ENCODE data around the gene ALKBH3. TPM values are rescaled to one million over a fixed set of nuclear protein-coding genes. Genes with fewer than 3 reads are reported as not detected.

ALKBH3 gene
- total and polyA plus RNA-seq, 10 of the 15 experiments (the other 5 are each of a cell fraction or from before 2014, with no cell fraction given), result 22.1 to 50.8 (median 38.5) TPM

DNA sequence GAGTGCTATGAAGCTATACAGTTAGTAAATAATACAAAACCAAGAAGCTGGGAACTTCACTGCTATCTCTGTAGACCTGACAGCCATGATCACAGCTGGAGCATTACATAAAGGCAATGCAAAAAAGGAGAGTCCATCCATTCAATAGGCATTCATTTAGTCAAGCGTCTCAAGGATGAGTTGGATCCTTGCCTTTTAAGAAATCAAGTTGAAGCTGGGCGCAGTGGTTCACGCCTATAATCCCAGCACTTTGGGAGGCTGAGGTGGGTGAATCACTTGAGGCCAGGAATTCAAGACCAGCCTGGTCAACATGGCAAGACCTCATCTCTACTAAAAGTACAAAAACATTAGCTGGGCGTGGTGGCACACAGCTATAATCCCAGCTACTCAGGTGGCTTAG is 48.1 kb upstream of the ALKBH3 start:
- intact Hi-C loops (cut with micrococcal nuclease; ENCODE audit: unreplicated experiment), result no loop called here

DNA sequence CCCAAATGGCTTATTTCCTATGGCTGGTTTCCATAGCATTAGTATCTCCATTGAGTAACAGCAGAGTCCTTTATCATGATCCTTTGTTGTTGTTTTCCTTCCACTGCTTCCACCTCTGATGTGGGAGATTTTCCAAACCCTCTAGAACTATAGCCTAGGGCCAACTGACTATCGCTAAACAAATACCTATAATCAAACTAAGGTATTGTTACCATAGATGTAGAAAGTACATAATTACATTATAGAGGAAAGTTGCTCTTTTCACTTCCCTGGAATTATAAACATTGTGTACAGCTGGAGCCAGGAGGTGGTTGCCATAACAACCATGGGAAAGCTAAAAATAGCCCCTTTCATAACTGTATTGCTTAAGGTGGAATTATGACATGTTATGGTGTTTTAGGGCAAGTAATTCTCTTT is 47.0 kb upstream of the ALKBH3 start:
- Histone ChIP-seq H3K79me2 (ENCODE audit: control insufficient read depth, insufficient read depth, low read length) (no peaks in the 10 kb centered on the region), H2AFZ (ENCODE audit: control insufficient read depth, low read depth, low read length) (no peak overlapping the region), H3K4me3 (no peak overlapping the region), H3K9ac (ENCODE audit: control insufficient read depth, insufficient read depth, low read length) (no peak overlapping the region), H3K27me3 (replicated peaks in 1 of 2; ENCODE audit: control insufficient read depth in 2 of 2, insufficient read depth in 2 of 2, low read length in 1 of 2) (no peaks in the 10 kb centered on the region), H3K36me3 (ENCODE audit: control insufficient read depth in 2 of 2, insufficient read depth in 2 of 2, low read length in 1 of 2) (no peaks in the 10 kb centered on the region; a peak in 2 of 4 replicates), H3K4me2 (ENCODE audit: control insufficient read depth, insufficient read depth) (no peak overlapping the region), H3K4me1 (ENCODE audit: control insufficient read depth, insufficient read depth, low read length) (no peaks in the 10 kb centered on the region), H4K20me1 (ENCODE audit: control insufficient read depth, insufficient read depth) (no peaks in the 10 kb centered on the region), H3K27ac (ENCODE audit: control insufficient read depth, insufficient read depth) (no peak overlapping the region), H3K9me3 (replicated peaks; ENCODE audit: control insufficient read depth, insufficient read depth, low read length) (no peaks in the 10 kb centered on the region)
- no peak for ATAC-seq
- in situ Hi-C loops (cut with MboI) (no loop called here), intact Hi-C loops (cut with micrococcal nuclease; ENCODE audit: unreplicated experiment) (no loop called here)
- RAD21 ChIA-PET (ENCODE audit: unreplicated experiment), result no interaction called here
- FAIRE-seq, result no peak
- POLR2A ChIA-PET, result interaction anchor here (0.7 kb wide), 1 partner anchor 18 kb away, joined by 3 read pairs; no protein-coding TSS in a partner anchor
- SMC1A ChIA-PET (ENCODE audit: uncharacterized antibody, unreplicated experiment), result interaction anchor here (0.9 to 1.3 kb wide), 3 partner anchors 9 to 109 kb away, joined by 3 to 4 read pairs (median 3); no protein-coding TSS in a partner anchor
- no TSS peak for BruUV-seq (replicated peaks)
- WGBS (ENCODE audit: insufficient coverage, insufficient replicate concordance, low lambda C conversion rate, missing lambda C conversion rate), result 94% methylated on average over 1 of the region's 1 CpG
- DNase-seq (ENCODE audit: low read depth, low spot score), result no peak
- CTCF ChIA-PET, result interaction anchor here (0.9 to 1.1 kb wide), 2 partner anchors 8 to 18 kb away, joined by 5 to 8 read pairs; no protein-coding TSS in a partner anchor
- no peak for TF ChIP-seq TBL1XR1 (IDR thresholded peaks at IDR 0.05; ENCODE audit: low read depth, low read length)
- TF ChIP-seq, protein P1, sequence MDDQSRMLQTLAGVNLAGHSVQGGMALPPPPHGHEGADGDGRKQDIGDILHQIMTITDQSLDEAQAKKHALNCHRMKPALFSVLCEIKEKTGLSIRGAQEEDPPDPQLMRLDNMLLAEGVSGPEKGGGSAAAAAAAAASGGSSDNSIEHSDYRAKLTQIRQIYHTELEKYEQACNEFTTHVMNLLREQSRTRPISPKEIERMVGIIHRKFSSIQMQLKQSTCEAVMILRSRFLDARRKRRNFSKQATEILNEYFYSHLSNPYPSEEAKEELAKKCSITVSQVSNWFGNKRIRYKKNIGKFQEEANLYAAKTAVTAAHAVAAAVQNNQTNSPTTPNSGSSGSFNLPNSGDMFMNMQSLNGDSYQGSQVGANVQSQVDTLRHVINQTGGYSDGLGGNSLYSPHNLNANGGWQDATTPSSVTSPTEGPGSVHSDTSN (IDR thresholded peaks at IDR 0.05; ENCODE audit: insufficient replicate concordance, low read depth, low read length), result no peak
- TF ChIP-seq FOXM1 (IDR thresholded peaks at IDR 0.05; ENCODE audit: low read depth, low read length), result no peak
- TF ChIP-seq RAD21 (IDR thresholded peaks at IDR 0.05; ENCODE audit: insufficient read depth, low read depth, low read length), result no peak
- TF ChIP-seq HDAC6 (IDR thresholded peaks at IDR 0.05; ENCODE audit: unreplicated experiment), result no peak
- no peak for TF ChIP-seq LARP7 (IDR thresholded peaks at IDR 0.05)
- no peak for TF ChIP-seq KLF5 (IDR thresholded peaks at IDR 0.05; ENCODE audit: partially characterized antibody)
- TF ChIP-seq ESRRA (IDR thresholded peaks at IDR 0.05; ENCODE audit: low read length), result no peak
- TF ChIP-seq NFIC (IDR thresholded peaks at IDR 0.05; ENCODE audit: low read depth, low read length), result no peak
- no peak for TF ChIP-seq SREBF2 (IDR thresholded peaks at IDR 0.05; ENCODE audit: low read length)
- TF ChIP-seq GABPA (IDR thresholded peaks at IDR 0.05; ENCODE audit: low read depth), result no peak
- TF ChIP-seq, protein P2, sequence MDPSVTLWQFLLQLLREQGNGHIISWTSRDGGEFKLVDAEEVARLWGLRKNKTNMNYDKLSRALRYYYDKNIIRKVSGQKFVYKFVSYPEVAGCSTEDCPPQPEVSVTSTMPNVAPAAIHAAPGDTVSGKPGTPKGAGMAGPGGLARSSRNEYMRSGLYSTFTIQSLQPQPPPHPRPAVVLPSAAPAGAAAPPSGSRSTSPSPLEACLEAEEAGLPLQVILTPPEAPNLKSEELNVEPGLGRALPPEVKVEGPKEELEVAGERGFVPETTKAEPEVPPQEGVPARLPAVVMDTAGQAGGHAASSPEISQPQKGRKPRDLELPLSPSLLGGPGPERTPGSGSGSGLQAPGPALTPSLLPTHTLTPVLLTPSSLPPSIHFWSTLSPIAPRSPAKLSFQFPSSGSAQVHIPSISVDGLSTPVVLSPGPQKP (IDR thresholded peaks at IDR 0.05; ENCODE audit: low read depth, low read length), result no peak
- no peak for TF ChIP-seq TCF7 (IDR thresholded peaks at IDR 0.05; ENCODE audit: borderline replicate concordance)

More for the DNA sequence above, 48.1 kb upstream of the ALKBH3 start:
- 98% methylated on average over 4 of the region's 4 CpGs for WGBS (ENCODE audit: insufficient coverage, insufficient replicate concordance, low lambda C conversion rate, missing lambda C conversion rate)
- TF ChIP-seq IRF4 (IDR thresholded peaks at IDR 0.05; ENCODE audit: low read depth, low read length) (no peak), SIN3A (IDR thresholded peaks at IDR 0.05; ENCODE audit: low read depth, low read length) (no peak), STAT3 (IDR thresholded peaks at IDR 0.05; ENCODE audit: low read depth, low read length) (no peak), SMC3 (IDR thresholded peaks at IDR 0.05; ENCODE audit: borderline replicate concordance, low read length) (no peak), EP300 (IDR thresholded peaks at IDR 0.05; ENCODE audit: borderline replicate concordance in 1 of 2, control insufficient read depth in 1 of 2, low read depth in 2 of 2, low read length in 2 of 2) (no peak), ZNF384 (IDR thresholded peaks at IDR 0.05; ENCODE audit: borderline replicate concordance, low read depth, low read length) (no peak), NRF1 (conservative IDR thresholded peaks at IDR 0.05; ENCODE audit: low read depth, low read length) (no peak), BCL11A (IDR thresholded peaks at IDR 0.05; ENCODE audit: low read depth, low read length) (no peak), HCFC1 (IDR thresholded peaks at IDR 0.05; ENCODE audit: low read length) (no peak), RUNX3 (IDR thresholded peaks at IDR 0.05; ENCODE audit: low read length) (no peak)
- H3K27me3 ChIP-seq (replicated peaks in 1 of 2; ENCODE audit: control insufficient read depth in 2 of 2, insufficient read depth in 2 of 2, low read length in 1 of 2), result no peaks in the 10 kb centered on the region
- RAD21 ChIA-PET (ENCODE audit: unreplicated experiment), result interaction anchor here (3.1 kb wide), 1 partner anchor 19 kb away, joined by 12 read pairs; no protein-coding TSS in a partner anchor
- no peak overlapping the region for H2AFZ ChIP-seq (ENCODE audit: control insufficient read depth, low read depth, low read length)
- FAIRE-seq (no peak), DNase-seq (ENCODE audit: low read depth, low spot score) (no peak), ATAC-seq (no peak)
- H3K36me3 ChIP-seq (ENCODE audit: control insufficient read depth in 2 of 2, insufficient read depth in 2 of 2, low read length in 1 of 2), result no peaks in the 10 kb centered on the region; a peak in 2 of 4 replicates
- no peak overlapping the region for H3K9ac ChIP-seq (ENCODE audit: control insufficient read depth, insufficient read depth, low read length)
- no peaks in the 10 kb centered on the region for H3K4me1 ChIP-seq (ENCODE audit: control insufficient read depth, insufficient read depth, low read length)
- H4K20me1 ChIP-seq (ENCODE audit: control insufficient read depth, insufficient read depth), result no peaks in the 10 kb centered on the region
- in situ Hi-C loops (cut with MboI), result no loop called here
- H3K4me3 ChIP-seq, result no peak overlapping the region
- H3K79me2 ChIP-seq (ENCODE audit: control insufficient read depth, insufficient read depth, low read length), result no peaks in the 10 kb centered on the region
- no peak overlapping the region for H3K27ac ChIP-seq (ENCODE audit: control insufficient read depth, insufficient read depth)
- SMC1A ChIA-PET (ENCODE audit: uncharacterized antibody, unreplicated experiment), result interaction anchor here (1.0 to 1.3 kb wide), 3 partner anchors 8 to 108 kb away, joined by 3 read pairs; no protein-coding TSS in a partner anchor
- CTCF ChIA-PET, result interaction anchor here (0.9 to 1.1 kb wide), 2 partner anchors 9 to 19 kb away, joined by 5 to 8 read pairs; no protein-coding TSS in a partner anchor
- no TSS peak for BruUV-seq (replicated peaks)
- POLR2A ChIA-PET, result interaction anchor here (0.6 kb wide), 1 partner anchor 466 kb away, joined by 4 read pairs; no protein-coding TSS in a partner anchor
- no peaks in the 10 kb centered on the region for H3K9me3 ChIP-seq (replicated peaks; ENCODE audit: control insufficient read depth, insufficient read depth, low read length)
- no peak overlapping the region for H3K4me2 ChIP-seq (ENCODE audit: control insufficient read depth, insufficient read depth)

Measured in GM12878 (cell line).